K562 (cell line): ENCODE measurements around the gene ADD2. TPM values are rescaled to one million over a fixed set of nuclear protein-coding genes. Genes with fewer than 3 reads are reported as not detected.

ENCODE experiments used
- ATAC-seq: fragments of 200-7000 bp; cut with Tn5 transposase; 3 replicates; pipeline ENCODE4 v1.9.1; 2020; ENCODE audit warnings: moderate library complexity
- BruUV-seq: library from RNA; stranded (reverse); fragments of 400-500 nt; replicated peaks from 2 replicates; lab custom pipeline; 2021; lab: Mats Ljungman, UMichigan
- CTCF ChIA-PET: fragments of 300-600 bp; formaldehyde crosslinking; extraction: SDS; loops from one replicate; lab custom pipeline; 2021; ENCODE audit warnings: low intra/inter-chr PET ratio; lab: Yijun Ruan, JAX
- POLR2A ChIA-PET: fragments of 300-600, 350-650 bp; sonication (Branson Sonifier 250); formaldehyde crosslinking; extraction: SDS; loops from one replicate; lab custom pipeline; 2021; ENCODE audit warnings: antibody characterized with exemption, inconsistent platforms; lab: Yijun Ruan, JAX
- DNase-seq, 4 experiments: peaks; one replicate each; pipeline versions ENCODE4 v3.0.0 to v3.0.0-alpha.2; 2011 to 2018; ENCODE audit warnings: low spot score in 3 of 4, mixed read lengths in 3 of 4; ENCODE audit errors: extremely low read depth in 1 of 4
- FAIRE-seq: peaks from 2 replicates; lab custom pipeline; 2011; peaks lifted over from hg19 to GRCh38; lab: Jason Lieb, UNC
- H2AFZ ChIP-seq: 2 replicates; pipeline ENCODE4 v1.6.0; 2011; ENCODE audit warnings: low read depth, low read length, control low read depth, inconsistent platforms
- H3K27ac ChIP-seq: fragments of 200-600 bp; 3 replicates; pipeline ENCODE4 v1.8.0; 2011; ENCODE audit warnings: low read depth, mild to moderate bottlenecking, control low read depth, inconsistent platforms, low read length, moderate library complexity, mixed read lengths; ENCODE audit errors: extremely low read depth
- H3K27me3 ChIP-seq, 2 experiments: fragments of 300-600 bp in 1 of 2; 2 replicates in 1 of 2; 3 replicates in 1 of 2; pipeline versions ENCODE4 v1.6.0 to v1.8.0; 2011; ENCODE audit warnings: inconsistent platforms in 2 of 2, low read length in 2 of 2, mild to moderate bottlenecking in 1 of 2, mixed read lengths in 1 of 2, moderate library complexity in 1 of 2; ENCODE audit not compliant: control insufficient read depth in 2 of 2, insufficient read depth in 2 of 2
- H3K36me3 ChIP-seq: fragments of 300-600 bp; 3 replicates; pipeline ENCODE4 v1.8.0; 2011; ENCODE audit warnings: mild to moderate bottlenecking, low read length, inconsistent platforms; ENCODE audit not compliant: control insufficient read depth, insufficient read depth
- H3K4me1 ChIP-seq, 2 experiments: fragments of 200-600 bp in 1 of 2; replicated peaks in 1 of 2; 2 replicates in 1 of 2; 3 replicates in 1 of 2; pipeline versions ENCODE4 v1.5.1 to v1.8.0; 2011; ENCODE audit warnings: inconsistent platforms in 2 of 2, low read length in 2 of 2, mild to moderate bottlenecking in 1 of 2, mixed read lengths in 1 of 2, moderate library complexity in 1 of 2; ENCODE audit not compliant: control insufficient read depth in 2 of 2, insufficient read depth in 2 of 2
- H3K4me2 ChIP-seq: 2 replicates; pipeline ENCODE4 v1.6.1; 2011; ENCODE audit warnings: low read length, control low read depth, inconsistent platforms, mixed read lengths; ENCODE audit not compliant: insufficient read depth
- H3K4me3 ChIP-seq: fragments of 200-600 bp; sonication (generic), shearing (Covaris generic); 2 replicates; pipeline ENCODE4 v1.5.1; 2016; ENCODE audit warnings: control low read depth, inconsistent platforms
- H3K79me2 ChIP-seq: fragments of 200-600 bp; 3 replicates; pipeline ENCODE4 v1.8.0; 2011; ENCODE audit warnings: low read length, inconsistent platforms; ENCODE audit not compliant: control insufficient read depth, insufficient read depth
- H3K9ac ChIP-seq, 2 experiments: 2 replicates each; pipeline versions ENCODE4 v1.6.0 to v1.6.1; 2011; ENCODE audit warnings: low read depth in 2 of 2, low read length in 2 of 2, control low read depth in 1 of 2, inconsistent platforms in 1 of 2, mild to moderate bottlenecking in 1 of 2, mixed read lengths in 1 of 2; ENCODE audit not compliant: insufficient read depth in 1 of 2
- H3K9me1 ChIP-seq: one replicate; pipeline ENCODE4 v1.6.0; 2011; ENCODE audit warnings: inconsistent platforms, mild to moderate bottlenecking, low read length, moderate library complexity; ENCODE audit not compliant: control insufficient read depth, insufficient read depth
- H3K9me3 ChIP-seq: replicated peaks from 2 replicates; pipeline ENCODE4 v1.5.1; 2011; ENCODE audit warnings: low read depth, low read length, inconsistent platforms; ENCODE audit not compliant: control insufficient read depth, insufficient read depth
- H4K20me1 ChIP-seq: replicated peaks from 2 replicates; pipeline ENCODE4 v1.6.1; 2011; ENCODE audit warnings: low read length, inconsistent platforms, mixed read lengths; ENCODE audit not compliant: control insufficient read depth, insufficient read depth
- BRF1 ChIP-seq: IDR thresholded peaks from 3 replicates; pipeline ENCODE4 v1.6.1; 2011; ENCODE audit warnings: borderline replicate concordance, mild to moderate bottlenecking; ENCODE audit not compliant: insufficient read length; ENCODE audit errors: extremely low read depth
- C11orf30 ChIP-seq: fragments of 450-650 bp; IDR thresholded peaks from 2 replicates; pipeline ENCODE4 v1.6.1; 2016; ENCODE audit warnings: low read depth, mild to moderate bottlenecking
- ELF1 ChIP-seq: fragments of 200-800 bp; sonication (Bioruptor generic); IDR thresholded peaks from 2 replicates; pipeline ENCODE4 v1.6.1; 2016; ENCODE audit warnings: missing genetic modification characterization, missing compliant biosample characterization
- HDAC6 ChIP-seq: IDR thresholded peaks from 2 replicates; pipeline ENCODE4 v1.6.1; 2012; ENCODE audit warnings: low read depth, mild to moderate bottlenecking, control low read depth, inconsistent platforms, low read length, moderate library complexity
- MAFF ChIP-seq: IDR thresholded peaks from 2 replicates; pipeline ENCODE4 v1.6.1; 2012; ENCODE audit warnings: low read length, improper control_type of control experiment
- MAFG ChIP-seq: fragments of 450-650 bp; conservative IDR thresholded peaks from 2 replicates; pipeline ENCODE4 v1.6.1; 2016; ENCODE audit warnings: missing genetic modification characterization, missing compliant biosample characterization
- MAFK ChIP-seq: IDR thresholded peaks from 2 replicates; pipeline ENCODE4 v1.6.1; 2011; ENCODE audit warnings: low read length, improper control_type of control experiment
- RHOXF2B ChIP-seq: fragments of 250-450 bp; sonication (Bioruptor Pico); conservative IDR thresholded peaks from 2 replicates; pipeline ENCODE4 v1.5.1; 2021
- ZNF316 ChIP-seq: fragments of 450-650 bp; IDR thresholded peaks from 2 replicates; pipeline ENCODE4 v1.6.1; 2016
- WGBS: fragments of 100-300 bp; shearing (Covaris generic); methylation state at CpG from one replicate; pipeline ENCODE4 v1.1.6; 2016; ENCODE audit warnings: low coverage, mixed read lengths; ENCODE audit not compliant: insufficient coverage; ENCODE audit errors: missing lambda C conversion rate; 5-methylcytosine and 5-hydroxymethylcytosine counted together
- in situ Hi-C: fragments of 300-500 bp; cut with MboI; formaldehyde crosslinking; loops from 4 replicates; pipeline ENCODE4 v1.15.0; 2018; ENCODE audit warnings: inconsistent platforms, mixed read lengths
- intact Hi-C: fragments of 100-400 bp; cut with micrococcal nuclease; formaldehyde crosslinking; loops from 2 replicates; pipeline ENCODE4 v1.14.2; 2022
- polyA plus RNA-seq, 8 experiments: library from polyadenylated mRNA; depleted of rRNA in 4 of 8; stranded (reverse) in 5 of 8; unstranded in 3 of 8; fragments of >200 nt; fragmentation: Nextera tagmentation in 2 of 8; fragmentation: Illumina TruSeq in 1 of 8; extraction: Ambion mirVana in 2 of 8; extraction: Trizol in 1 of 8; gene quantifications; 2 replicates each; pipeline versions ENCODE4 v1.2.1 to v1.2.3, GENCODE V29; 2011 to 2014; ENCODE audit warnings: inconsistent platforms in 1 of 8, missing spikeins in 1 of 8
- total RNA-seq, 7 experiments: library from RNA; depleted of rRNA in 6 of 7; stranded (reverse); fragments of >200 nt in 6 of 7; fragmentation: Illumina TruSeq in 2 of 7; extraction: Trizol in 2 of 7; gene quantifications; 2 replicates each; pipeline versions ENCODE4 v1.2.1 to v1.2.3, GENCODE V29; 2011 to 2021; ENCODE audit warnings: low replicate concordance in 1 of 7
- TF ChIP-seq, protein P1 (sequence below): fragments of 250-450 bp; sonication (Bioruptor Pico); IDR thresholded peaks from 2 replicates; pipeline ENCODE4 v1.4.0; 2020; ENCODE audit warnings: mild to moderate bottlenecking
- TF ChIP-seq, protein P2 (sequence below), 2 experiments: IDR thresholded peaks in 1 of 2; conservative IDR thresholded peaks in 1 of 2; 2 replicates each; pipeline ENCODE4 v1.6.1; 2016; ENCODE audit warnings: low read depth in 2 of 2, mild to moderate bottlenecking in 1 of 2, missing compliant biosample characterization in 1 of 2, missing genetic modification characterization in 1 of 2, moderate library complexity in 1 of 2

ADD2 gene
- total and polyA plus RNA-seq, 9 of the 15 experiments (the other 6 are each of a cell fraction or from before 2014, with no cell fraction given) = 3.5 to 63.0 (median 36.2) TPM

DNA sequence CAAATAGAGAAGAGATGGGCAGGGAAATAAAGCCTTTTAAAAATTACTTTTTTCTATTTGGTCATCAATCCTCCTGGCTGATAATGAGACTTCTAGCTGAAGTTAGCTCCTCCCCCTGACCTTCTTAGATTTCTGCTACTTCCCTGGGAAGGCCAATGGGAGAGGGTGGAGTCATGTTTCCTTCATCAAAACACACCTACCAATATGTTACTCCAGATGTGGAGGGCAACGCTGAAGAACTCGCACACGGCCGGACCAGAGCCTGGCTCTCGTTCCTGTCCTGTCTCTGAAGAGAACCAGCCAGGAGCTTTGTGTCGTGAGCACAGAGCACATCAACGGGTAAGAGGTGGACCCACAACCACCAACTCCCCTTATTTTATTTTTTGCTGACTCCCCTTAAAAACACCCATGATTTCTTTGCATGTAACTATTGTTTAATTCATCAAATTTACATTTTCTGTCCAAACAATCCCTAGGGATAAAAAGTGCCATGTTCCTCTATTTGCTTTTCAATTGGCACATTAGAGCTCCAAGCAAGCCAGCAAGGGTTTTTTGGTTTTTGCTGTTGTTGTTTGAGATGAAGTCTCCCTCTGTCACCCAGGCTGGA, 94.9 kb downstream of the ADD2 start:
- Histone ChIP-seq H3K4me1 (peaks cover 0 to 3% of the 10 kb centered on the region in 2 experiments; a peak in 2 of 5 replicates), H3K9ac (no peak overlapping the region), H3K4me2 (no peak overlapping the region), H3K27ac (no peak overlapping the region), H4K20me1 (no peaks in the 10 kb centered on the region; the same call in 1 of the 2 replicates), H3K27me3 (no peaks in the 10 kb centered on the region), H3K79me2 (no peaks in the 10 kb centered on the region), H3K9me3 (no peaks in the 10 kb centered on the region), H2AFZ (no peak overlapping the region), H3K36me3 (peaks cover 62% of the 10 kb centered on the region; the same call in 2 of the 3 replicates), H3K4me3 (no peak overlapping the region), H3K9me1 (no peaks in the 10 kb centered on the region)
- intact Hi-C loops = no loop called here
- peak; percentile 25 to 42 (median 34) for DNase-seq
- peak; percentile 86 for ATAC-seq
- POLR2A ChIA-PET = interaction anchor here (0.5 to 1.1 kb wide), 6 partner anchors 11 to 1312 kb away, joined by 3 to 4 read pairs (median 3); no protein-coding TSS in a partner anchor
- TF ChIP-seq ELF1 (tag) (no peak), BRF1 (no peak), MAFG (peak; percentile 80), HDAC6 (no peak), RHOXF2B (CRISPR knock-in tag) (no peak), MAFK (peak; percentile 39; the same call in 1 of the 2 replicates), ZNF316 (peak; percentile 93), C11orf30 (peak; percentile 83), MAFF (peak; percentile 70)
- TF ChIP-seq, protein P1, sequence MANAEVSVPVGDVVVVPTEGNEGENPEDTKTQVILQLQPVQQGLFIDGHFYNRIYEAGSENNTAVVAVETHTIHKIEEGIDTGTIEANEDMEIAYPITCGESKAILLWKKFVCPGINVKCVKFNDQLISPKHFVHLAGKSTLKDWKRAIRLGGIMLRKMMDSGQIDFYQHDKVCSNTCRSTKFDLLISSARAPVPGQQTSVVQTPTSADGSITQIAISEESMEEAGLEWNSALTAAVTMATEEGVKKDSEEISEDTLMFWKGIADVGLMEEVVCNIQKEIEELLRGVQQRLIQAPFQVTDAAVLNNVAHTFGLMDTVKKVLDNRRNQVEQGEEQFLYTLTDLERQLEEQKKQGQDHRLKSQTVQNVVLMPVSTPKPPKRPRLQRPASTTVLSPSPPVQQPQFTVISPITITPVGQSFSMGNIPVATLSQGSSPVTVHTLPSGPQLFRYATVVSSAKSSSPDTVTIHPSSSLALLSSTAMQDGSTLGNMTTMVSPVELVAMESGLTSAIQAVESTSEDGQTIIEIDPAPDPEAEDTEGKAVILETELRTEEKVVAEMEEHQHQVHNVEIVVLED (CRISPR knock-in tag) = no peak
- TF ChIP-seq, protein P2, sequence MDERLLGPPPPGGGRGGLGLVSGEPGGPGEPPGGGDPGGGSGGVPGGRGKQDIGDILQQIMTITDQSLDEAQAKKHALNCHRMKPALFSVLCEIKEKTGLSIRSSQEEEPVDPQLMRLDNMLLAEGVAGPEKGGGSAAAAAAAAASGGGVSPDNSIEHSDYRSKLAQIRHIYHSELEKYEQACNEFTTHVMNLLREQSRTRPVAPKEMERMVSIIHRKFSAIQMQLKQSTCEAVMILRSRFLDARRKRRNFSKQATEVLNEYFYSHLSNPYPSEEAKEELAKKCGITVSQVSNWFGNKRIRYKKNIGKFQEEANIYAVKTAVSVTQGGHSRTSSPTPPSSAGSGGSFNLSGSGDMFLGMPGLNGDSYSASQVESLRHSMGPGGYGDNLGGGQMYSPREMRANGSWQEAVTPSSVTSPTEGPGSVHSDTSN (CRISPR knock-in tag; IDR thresholded peaks at IDR 0.05; ENCODE audit: low read depth) = no peak
- TF ChIP-seq, protein P2 (tag; conservative IDR thresholded peaks at IDR 0.05; ENCODE audit: low read depth) = peak; percentile 38
- no peak for FAIRE-seq
- in situ Hi-C loops = no loop called here
- BruUV-seq = no TSS peak
- CTCF ChIA-PET = no interaction called here
- WGBS = 57% methylated on average over 7 of the region's 7 CpGs
